HCT116 (cell line): ENCODE results near the gene SBSN.

Source experiments
- ATF3 ChIP-seq: IDR thresholded peaks from 2 replicates; pipeline ENCODE4 v1.6.1; 2012
- CBX3 ChIP-seq: IDR thresholded peaks from 2 replicates; pipeline ENCODE4 v1.6.1; 2012; ENCODE audit warnings: low read depth
- CEBPB ChIP-seq: IDR thresholded peaks from 2 replicates; pipeline ENCODE4 v1.6.1; 2012; ENCODE audit warnings: low read depth
- CTCF ChIP-seq, 3 experiments: fragments of 200-600 bp in 1 of 3; sonication (generic) in 1 of 3; IDR thresholded peaks in 2 of 3; conservative IDR thresholded peaks in 1 of 3; 2 replicates each; pipeline ENCODE4 v1.5.1; 2012 to 2017; ENCODE audit warnings: low read depth in 2 of 3, low read length in 2 of 3, antibody characterized with exemption in 1 of 3, borderline replicate concordance in 1 of 3, control low read depth in 1 of 3, mild to moderate bottlenecking in 1 of 3, mixed read lengths in 1 of 3, mixed run types in 1 of 3, moderate library complexity in 1 of 3; ENCODE audit not compliant: insufficient read depth in 1 of 3
- EZH2 ChIP-seq: fragments of 200-600 bp; sonication (generic); IDR thresholded peaks from 2 replicates; pipeline ENCODE4 v1.6.1; 2017; ENCODE audit warnings: antibody characterized with exemption, mixed run types
- EZH2phosphoT487 ChIP-seq: fragments of 200-600 bp; IDR thresholded peaks from 2 replicates; pipeline ENCODE4 v1.6.1; 2018; ENCODE audit warnings: antibody characterized with exemption, borderline replicate concordance
- POLR2A ChIP-seq: IDR thresholded peaks from 2 replicates; pipeline ENCODE4 v1.7.0; 2011; ENCODE audit warnings: borderline replicate concordance; ENCODE audit not compliant: insufficient read depth, insufficient read length; ENCODE audit errors: extremely low read depth
- POLR2AphosphoS5 ChIP-seq: IDR thresholded peaks from 2 replicates; pipeline ENCODE4 v1.6.1; 2011; ENCODE audit warnings: mild to moderate bottlenecking, low read depth, low read length, moderate library complexity
- RAD21 ChIP-seq: IDR thresholded peaks from 2 replicates; pipeline ENCODE4 v1.6.1; 2012; ENCODE audit warnings: low read depth, mild to moderate bottlenecking
- SIN3A ChIP-seq: IDR thresholded peaks from 2 replicates; pipeline ENCODE4 v1.6.1; 2012; ENCODE audit warnings: low read depth
- SRF ChIP-seq: IDR thresholded peaks from 2 replicates; pipeline ENCODE4 v1.6.1; 2012; ENCODE audit warnings: low read depth
- ZNF274 ChIP-seq: fragments of 200-500 bp; sonication (Bioruptor generic); IDR thresholded peaks from 2 replicates; pipeline ENCODE4 v1.6.1; 2014; ENCODE audit warnings: mild to moderate bottlenecking, low read depth, low read length, inconsistent platforms

GRCh38 chr19:35514282-35514809 lies 13.8 kb downstream of the SBSN start:
- TF ChIP-seq CBX3, result no peak
- no peak for TF ChIP-seq ZNF274
- no peak for TF ChIP-seq CTCF (IDR thresholded peaks at IDR 0.05 in 2 of 3, conservative IDR thresholded peaks at IDR 0.05 in 1 of 3; ENCODE audit: borderline replicate concordance in 1 of 3, insufficient read depth in 1 of 3, low read depth in 2 of 3, low read length in 2 of 3)
- no peak for TF ChIP-seq EZH2
- no peak for TF ChIP-seq POLR2AphosphoS5
- no peak for TF ChIP-seq SRF
- no peak for TF ChIP-seq RAD21
- TF ChIP-seq ATF3, result no peak
- no peak for TF ChIP-seq SIN3A
- no peak for TF ChIP-seq POLR2A
- TF ChIP-seq EZH2phosphoT487, result no peak
- no peak for TF ChIP-seq CEBPB
